HG03378 (cell line): Measurements from ENCODE around the gene DDX41.
"Not testable (repeated sequence)": the region's sequence is repeated elsewhere in the genome, so short reads cannot be mapped to it uniquely, and the experiment has no call there.

Experiments
- ATAC-seq: cut with Tn5 transposase; IDR thresholded peaks from one replicate; pipeline ENCODE4 v1.9.1; 2021; ENCODE audit warnings: mild to moderate bottlenecking, moderate library complexity; ENCODE audit not compliant: unreplicated experiment

The DDX41 gene

DNA sequence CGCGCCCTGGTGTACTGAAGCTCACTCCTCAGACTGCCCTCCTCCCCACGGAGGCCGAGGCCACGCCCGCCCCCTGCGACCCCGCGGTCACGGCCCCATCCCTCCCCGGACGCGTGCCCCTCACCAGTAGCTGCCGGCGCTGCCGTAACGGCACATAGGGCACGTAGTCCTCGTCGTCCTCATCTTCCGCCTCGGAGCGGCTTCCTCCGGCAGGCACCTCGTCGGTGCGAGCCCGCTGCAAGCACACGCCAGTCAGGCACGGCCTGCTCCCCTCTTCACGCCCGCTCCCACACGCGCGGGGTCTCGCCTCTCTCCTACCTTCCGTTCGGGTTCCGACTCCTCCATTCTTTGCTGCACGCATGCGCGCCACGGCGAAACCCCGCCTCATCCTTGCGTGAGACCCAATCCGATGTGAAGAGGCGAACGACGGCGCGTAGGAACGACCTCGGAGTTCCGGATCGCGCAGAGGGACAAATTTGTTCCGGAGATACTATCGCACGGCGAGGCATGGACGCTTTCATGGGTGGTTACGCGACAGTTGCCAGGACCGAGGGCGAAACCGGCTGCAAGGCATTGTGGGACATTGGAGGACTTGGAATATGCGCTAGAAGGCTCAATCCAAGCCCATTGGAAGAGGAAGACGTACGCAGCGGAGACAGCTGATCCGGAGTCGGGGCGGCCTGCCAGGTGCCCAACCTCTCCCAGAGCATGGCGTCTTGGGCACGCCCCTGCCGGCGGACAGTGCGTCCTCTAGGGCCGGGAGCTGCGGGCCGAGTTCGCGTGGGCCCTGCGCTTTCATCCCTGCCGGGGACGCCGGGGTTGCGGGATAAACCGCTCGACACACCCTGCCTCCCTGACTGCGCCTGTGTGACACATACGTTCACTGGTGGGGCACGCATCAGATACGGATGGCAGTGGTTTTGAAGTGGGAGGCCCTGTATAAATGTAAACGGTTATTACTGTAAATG lies at the start of gene DDX41:
Gene DDX41, minus strand, starts transcription at position 361 of the 968 bp plus-strand sequence. Its CDS starts 16 bp downstream, at position 345.
- peak; percentile 77 for ATAC-seq

DNA sequence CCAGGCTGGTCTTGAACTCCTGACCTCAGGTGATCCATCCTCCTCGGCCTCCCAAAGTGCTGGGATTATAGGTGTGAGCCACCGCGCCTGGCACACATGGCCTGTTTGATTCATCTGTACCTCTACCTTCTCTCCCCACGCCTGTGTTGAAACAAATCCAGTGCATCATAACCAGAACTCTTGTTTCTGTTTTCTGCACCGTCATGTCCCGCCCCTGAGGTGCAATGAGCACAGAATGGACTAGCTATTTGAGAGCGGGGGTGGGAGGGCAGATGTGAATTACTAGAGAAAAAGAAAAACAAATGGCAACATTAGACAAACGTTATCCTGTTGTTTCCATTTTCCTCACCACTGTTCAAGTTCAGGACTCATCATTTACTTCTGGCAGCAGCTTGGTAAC lies 48.3 kb upstream of the DDX41 start:
- ATAC-seq, result no peak

DNA sequence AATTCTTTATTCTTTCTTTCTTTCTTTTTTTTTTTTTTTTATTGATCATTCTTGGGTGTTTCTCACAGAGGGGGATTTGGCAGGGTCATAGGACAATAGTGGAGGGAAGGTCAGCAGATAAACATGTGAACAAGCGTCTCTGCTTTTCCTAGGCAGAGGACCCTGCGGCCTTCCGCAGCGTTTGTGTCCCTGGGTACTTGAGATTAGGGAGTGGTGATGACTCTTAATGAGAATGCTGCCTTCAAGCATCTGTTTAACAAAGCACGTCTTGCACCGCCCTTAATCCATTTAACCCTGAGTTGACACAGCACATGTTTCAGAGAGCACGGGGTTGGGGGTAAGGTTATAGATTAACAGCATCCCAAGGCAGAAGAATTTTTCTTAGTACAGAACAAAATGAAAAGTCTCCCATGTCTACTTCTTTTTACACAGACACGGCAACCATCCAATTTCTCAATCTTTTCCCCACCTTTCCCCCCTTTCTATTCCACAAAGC lies 42.7 kb upstream of the DDX41 start:
- not testable (repeated sequence) for ATAC-seq

DNA sequence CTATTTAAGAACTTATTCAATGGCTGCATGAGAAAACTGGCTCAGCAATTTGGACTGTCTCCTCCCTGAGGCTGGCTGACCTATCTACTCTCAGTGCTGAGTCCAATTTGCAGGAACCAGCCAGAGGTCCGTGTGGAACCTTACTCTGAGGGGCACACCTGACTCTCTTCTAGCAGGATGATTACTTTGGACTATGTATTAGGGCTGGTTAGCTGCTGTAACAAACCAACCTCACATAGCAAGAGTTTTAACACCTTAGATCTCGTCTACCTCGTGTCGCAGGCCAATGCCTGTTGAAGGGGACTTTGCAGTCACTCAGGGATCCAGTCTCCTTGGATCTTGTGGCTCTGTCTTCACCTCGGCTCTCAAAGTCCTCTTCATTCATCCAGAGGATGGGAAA lies 41.0 kb upstream of the DDX41 start:
- ATAC-seq, result no peak

DNA sequence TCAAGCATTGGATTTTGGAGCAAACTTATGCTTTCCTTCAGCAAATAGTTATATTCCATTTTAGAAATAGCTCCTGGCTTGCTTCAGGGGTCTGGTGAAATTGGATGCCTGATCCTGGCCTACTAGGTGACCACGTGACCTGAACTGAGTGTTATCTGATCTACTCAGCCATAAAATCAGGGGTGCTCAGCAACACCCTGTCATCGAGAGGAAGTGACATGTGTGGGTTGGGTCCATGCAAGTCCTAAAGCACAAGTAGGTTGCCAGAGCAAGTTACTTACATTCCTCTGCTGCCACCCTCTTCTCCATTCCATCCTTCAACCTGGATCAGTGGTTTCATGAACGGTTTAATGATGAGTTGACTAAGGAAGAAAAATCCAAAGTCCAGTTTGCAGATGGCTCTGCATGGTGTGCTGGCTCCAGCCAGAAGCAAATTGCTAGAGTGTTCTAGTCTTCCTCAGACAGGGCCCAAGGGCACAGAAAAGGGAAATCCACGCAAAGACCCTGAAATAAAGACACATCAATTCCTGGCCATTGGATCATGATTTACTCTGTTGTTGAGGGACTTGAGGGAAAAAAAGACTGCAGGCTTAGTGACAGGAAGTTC lies 40.4 kb upstream of the DDX41 start:
- ATAC-seq, result no peak

DNA sequence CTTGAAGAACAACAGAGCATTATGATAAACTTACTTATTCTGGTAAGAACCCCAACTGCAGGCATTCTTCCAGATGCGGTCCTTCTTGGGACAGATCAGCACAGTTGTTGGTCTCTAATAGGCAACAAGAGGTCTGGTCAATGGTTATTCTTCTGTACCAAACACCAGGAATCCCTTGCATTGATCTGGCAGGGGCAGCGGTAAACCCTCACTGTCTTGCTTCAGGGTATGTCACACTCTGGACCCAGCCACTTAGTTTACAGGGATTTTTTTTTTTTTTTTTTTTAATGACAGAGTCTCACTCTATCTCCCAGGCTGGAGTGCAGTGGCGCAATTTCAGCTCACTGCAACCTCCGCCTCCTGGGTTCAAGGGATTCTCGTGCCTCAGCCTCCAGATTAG lies 38.9 kb upstream of the DDX41 start:
- no peak for ATAC-seq

DNA sequence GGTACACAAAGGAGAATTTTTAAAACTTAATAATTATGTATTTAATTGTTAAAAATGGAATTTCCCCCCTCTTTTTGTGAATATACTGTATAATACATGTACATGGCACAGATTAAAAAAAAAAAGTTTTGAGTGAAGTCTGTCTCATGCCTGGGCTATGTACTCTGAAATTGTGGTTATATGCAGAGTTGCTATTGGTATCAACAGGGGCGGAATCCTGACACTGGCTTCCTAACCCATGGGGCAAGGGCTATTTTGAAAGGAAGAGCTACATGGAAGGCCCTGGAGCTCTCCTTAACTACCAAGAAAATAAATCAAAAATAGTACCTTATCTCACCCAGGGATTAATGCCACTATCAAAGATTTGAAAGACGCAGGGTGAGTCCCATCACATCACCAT lies 38.5 kb upstream of the DDX41 start:
- no peak for ATAC-seq

DNA sequence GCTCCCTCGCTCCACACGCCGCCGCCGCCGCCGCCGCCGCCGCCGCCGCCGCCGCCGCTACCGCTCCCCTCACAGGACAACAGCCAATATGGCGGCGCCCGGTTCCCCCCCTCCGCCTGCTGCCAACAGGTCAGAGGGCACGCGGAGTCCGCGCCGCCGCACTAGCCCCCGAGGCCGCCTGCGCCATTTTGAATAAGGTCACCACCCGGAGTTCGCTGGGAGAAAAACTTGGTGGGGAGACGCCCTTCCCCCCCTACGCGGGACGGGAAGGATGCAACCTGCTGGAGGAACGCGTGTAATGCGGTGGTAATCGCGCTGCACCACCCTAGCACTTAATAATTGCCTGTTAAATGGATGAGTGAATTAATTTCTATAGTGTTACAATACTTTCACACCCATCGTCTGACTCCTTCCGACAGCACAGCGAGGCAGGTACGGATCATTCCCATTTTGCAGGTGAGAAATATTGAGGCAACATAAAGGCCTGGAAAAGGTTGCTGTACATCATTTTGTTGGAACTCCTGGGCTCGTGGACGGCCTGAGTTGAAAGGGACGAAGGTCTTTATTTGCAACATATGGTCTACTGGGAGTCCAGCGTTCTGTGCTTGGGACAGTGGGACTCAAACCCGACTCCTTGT lies 37.8 kb upstream of the DDX41 start, which contains the start of gene FAM193B:
Gene FAM193B, minus strand, starts transcription at position 90 of the 638 bp plus-strand sequence. CDS start 105 bp downstream, outside the sequence.
- ATAC-seq, result peak; percentile 71

DNA sequence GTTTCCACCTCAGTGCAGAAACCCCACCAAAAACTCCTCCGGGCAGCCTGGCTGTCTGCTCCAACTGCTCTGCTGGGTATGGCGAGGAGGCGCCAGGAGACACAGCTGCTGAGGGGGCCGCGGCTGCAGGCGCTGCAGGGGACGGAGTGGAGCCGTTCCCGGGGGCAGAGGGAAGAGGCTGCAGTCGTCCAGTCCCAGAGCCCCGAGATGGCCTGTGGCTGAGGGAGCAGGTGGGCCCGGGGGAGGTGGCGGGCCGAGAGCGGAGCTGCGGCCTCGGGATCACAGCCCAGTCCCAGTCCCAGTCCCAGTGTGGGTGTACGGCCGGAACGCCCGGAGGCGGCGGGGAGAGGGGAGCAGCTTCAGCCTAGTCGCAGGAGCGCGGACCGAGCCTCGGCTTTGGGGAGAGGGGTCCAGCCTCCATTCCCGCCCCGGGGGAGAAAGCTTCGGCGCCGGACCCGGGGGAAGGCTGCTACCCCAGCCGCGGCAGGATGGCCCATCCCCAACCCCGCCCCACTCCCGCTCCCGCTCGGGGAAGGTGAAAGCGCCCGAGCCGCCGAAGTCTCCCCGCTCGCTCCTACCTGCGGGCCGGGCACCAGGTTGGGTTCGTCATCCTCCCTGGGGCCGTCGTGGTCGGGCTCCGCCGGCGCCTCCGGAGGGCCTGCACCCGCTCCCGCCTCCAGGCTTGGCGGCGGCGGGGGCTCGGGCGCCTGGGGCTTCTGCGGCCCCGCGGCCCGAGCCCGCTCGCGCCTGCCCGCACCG lies 37.1 kb upstream of the DDX41 start:
- peak; percentile 11 for ATAC-seq

DNA sequence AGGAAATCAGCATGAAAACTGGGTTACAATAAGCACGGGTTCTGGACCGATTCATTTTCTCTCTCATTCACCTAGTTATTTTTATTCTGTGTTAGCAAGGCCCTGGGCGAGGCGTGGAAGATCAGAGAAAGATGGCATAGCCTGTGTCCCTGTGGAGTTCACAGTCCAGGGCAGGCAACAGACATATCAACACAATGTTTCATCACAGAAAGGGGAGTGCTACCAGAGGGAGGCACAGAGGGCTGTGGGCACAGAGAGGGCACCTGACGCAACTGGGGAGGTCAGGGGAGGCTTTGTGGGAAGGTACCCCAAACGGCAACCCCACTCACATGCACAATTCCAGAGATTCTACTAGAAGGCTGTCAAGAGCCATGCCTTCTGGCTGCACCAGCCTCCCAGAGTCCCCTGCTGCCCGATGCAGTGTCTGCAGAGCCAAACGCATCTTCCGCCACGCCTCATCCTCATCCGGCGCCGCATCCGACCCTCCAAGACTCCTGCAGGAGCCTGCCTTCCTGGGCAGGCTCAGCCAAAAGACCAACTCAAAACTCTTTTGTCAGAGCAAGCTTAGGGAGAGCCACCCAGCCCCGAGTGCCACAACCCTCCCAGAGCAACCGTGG lies 36.2 kb upstream of the DDX41 start:
- no peak for ATAC-seq

DNA sequence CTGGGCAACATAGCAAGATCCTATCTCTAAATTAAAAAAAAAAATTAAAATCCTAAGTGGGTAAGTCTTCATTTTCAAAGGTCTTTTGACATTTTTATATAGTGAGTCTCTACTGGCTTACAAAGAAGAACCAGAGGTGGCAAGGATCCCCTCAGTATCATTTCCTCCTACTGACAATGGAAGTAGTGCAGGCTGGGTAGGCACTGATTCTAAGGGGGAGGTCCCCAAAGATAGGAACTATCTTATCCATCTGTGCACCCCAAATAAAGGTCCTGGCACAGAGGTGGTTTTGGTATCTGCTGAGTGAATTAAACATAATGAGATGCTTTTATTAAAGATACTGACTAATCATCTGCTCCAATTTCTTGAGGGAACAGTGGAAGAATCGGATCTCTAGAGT lies 33.4 kb upstream of the DDX41 start:
- no peak for ATAC-seq

DNA sequence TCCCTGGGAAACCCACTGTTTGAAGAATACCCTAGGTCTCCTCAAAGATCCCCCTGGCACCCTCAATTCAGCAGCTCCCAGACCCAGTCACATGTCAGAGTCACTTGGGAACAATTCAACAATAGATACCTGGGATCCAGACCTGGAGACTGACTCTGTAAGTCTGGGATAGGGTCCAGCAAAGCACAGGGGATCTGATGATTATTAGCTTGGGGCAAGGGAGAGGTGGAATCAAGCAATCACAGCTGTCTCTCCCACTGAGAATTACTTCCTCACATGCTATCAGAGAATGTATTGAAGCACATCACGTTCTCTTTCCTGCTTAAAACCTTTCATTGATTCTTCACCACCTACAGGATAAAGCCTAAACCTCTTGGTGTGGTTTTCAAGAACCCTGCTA lies 31.7 kb upstream of the DDX41 start:
- ATAC-seq, result no peak

DNA sequence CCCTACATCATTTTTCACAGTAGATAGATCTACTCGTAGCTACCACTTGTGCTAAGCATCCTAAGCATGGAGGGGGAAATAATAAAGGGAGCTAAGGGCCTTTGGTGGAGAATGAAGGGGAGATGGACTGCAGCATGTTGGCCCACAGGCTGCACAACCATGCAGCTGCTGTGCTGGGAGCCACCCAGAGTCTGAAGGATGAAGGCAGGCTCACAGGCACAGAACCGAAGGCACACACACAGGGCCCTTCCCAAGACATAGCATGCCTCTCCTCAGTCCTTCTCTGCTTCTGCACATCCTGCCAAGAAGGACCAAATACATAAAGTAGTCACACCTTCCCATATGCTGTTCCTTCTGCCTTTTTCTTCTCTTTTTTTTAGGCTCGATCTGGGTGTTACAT lies 31.0 kb upstream of the DDX41 start:
- ATAC-seq, result no peak

DNA sequence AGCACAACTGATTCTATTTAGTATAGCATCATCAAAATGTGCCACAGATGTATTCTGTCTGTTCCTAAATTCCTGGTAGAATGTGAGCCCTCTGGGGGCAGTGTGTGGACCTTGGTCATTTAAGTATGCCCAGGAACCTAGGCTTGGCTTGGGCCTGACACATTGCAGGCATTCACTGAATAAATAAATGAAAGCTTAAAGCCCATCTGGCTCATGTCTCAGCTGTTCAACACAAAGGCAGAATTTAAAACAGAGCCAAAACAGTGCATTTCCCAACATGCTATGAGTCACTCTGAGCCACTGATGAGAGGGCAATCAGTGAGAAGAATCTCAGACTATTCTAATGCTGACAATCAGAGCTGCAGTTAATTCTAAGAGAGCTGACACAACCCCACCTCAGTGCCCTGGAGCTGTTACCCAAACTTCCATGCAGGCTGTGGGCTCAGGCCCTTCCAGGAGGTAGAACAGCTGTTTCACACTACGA lies 29.5 kb upstream of the DDX41 start:
- ATAC-seq, result no peak

DNA sequence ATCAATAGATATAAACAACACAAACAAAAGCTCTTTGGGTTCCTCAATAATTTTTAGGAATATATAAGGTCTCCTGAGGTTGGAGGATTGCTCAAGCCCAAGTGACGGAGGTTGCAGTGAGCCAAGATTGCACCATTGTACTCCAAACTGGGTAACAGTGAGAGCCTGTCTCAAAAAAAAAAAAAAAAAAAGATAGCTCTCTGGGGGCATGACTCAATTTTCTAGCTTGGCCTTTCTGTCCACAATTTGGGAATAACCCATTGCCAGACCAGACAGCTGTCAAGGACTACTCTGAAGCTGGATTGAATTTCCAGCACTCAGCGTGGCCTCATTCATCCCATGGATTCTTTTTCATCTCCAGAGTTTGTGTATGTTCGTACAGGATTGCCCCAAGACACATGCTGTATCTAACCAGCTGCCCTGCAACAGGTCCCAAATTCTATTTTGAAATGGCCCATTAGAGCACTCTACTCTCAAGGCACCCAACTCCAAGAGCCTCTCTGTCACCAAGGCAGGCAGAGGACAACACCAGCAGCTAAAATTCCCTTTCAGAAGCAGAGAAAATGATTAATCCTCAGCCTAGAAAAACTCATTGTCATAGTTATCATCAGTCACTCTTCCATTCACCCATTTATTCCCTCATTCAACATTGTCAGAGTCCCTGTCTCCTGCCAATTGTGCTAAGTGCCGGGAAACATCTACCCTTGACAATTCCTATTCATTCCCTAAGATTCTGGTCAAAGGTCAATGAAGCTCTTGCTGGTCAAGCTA lies 28.9 kb upstream of the DDX41 start:
- no peak for ATAC-seq

DNA sequence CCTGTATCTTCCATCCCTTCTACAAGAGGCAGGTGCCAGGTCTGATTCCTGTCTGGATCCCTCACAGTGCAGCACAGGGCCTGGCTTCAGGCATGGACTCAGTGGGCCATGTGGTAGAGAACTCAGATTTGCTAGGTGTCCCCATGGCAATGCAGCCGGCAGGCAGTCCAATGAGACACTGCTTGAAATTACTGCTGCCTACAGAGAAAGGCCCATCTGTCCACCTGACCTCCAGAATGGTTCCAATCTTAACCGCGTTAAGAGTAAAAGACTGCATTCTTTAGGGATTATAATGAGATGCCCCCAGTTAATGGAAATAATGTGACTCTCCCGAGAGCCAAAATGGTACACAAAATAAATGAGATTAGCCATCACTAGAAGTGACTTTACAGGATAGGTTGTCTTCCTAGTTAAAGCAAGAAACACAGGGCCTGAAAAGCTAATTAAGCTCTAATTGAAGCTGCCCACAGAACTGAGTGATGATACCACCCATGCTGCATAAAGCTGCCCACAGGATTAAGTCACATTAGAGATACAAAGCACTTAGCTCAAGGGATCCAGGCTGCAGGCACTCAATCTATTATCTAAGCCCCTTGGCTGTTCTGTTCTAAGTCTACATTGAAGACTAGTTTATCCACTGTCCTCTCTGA lies 26.2 kb upstream of the DDX41 start:
- ATAC-seq, result no peak

DNA sequence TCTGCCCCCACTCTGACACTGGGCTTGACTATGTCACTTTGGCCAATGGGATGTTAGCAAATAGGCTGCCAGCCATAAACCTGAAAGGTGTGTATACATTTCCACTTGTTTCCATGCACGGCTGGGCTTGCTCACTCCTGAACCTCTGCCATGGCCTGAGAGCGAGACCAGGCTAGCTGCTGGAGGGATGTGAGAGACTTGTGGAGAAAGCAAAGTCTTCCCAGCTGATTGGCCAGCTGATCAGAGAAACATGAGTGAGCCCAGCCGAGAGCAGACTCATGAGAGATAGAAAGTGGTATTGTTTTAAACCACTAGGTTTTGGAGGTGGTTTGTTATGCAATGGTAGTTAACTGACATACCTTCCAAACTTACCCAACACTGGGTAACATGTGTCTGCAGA lies 23.7 kb upstream of the DDX41 start:
- no peak for ATAC-seq

DNA sequence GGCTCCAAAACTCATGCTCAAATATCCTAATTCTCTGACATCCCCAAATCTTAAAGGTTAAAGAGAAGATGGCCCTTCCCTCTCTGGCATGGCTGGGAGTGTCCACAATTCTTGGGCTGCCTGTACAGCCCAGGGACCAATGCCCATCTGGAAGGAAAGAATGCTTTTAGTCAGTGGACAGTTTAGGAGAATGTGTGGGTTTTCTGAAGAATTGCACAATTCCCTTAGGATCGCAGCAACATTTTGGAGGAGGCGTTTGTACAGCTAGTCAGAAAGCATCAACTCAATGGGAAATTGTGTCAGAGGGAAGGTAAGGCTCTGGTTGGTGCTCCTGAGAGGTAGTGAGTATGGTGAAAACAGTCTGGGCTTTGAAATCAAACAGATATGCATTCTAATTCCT lies 22.6 kb upstream of the DDX41 start:
- no peak for ATAC-seq

DNA sequence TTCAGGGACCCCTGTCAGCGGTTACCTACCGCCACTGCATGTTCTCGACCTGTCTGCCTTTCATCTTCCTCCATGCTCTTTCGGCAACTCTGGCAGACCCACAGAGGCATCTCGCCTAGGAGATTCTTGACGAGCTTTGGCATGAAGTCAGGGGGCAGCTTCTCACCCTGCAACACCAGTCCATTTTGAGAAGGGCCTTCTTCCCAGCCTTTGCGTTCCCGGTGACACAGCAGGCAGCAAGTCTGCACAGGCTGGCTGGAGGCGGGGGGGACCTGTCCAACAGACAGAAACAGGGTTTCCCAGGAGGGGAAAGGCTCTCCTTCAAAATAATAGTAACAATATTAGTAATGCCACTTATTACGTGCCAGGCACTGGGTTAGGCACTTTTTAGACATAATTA lies 22.1 kb upstream of the DDX41 start:
- ATAC-seq, result no peak
